Nephron progenitor cell (in vitro differentiated cells): ENCODE data around the gene FAM3B.

Experiments used
- DNase-seq: peaks from one replicate; pipeline ENCODE4 v3.0.0; 2021
- H3K27ac Mint-ChIP-seq: 2 replicates; pipeline ENCODE4 v1.8.0; 2021; ENCODE audit warnings: mild to moderate bottlenecking, moderate library complexity, mixed read lengths
- H3K27me3 Mint-ChIP-seq: 2 replicates; pipeline ENCODE4 v1.8.0; 2021; ENCODE audit warnings: mild to moderate bottlenecking, low read depth, mixed read lengths; ENCODE audit not compliant: poor library complexity
- H3K36me3 Mint-ChIP-seq: 2 replicates; pipeline ENCODE4 v1.8.0; 2021; ENCODE audit warnings: low read depth, mixed read lengths
- H3K4me1 Mint-ChIP-seq: 2 replicates; pipeline ENCODE4 v1.8.0; 2021; ENCODE audit warnings: mixed read lengths
- H3K4me3 Mint-ChIP-seq: 2 replicates; pipeline ENCODE4 v1.8.0; 2021; ENCODE audit warnings: mild to moderate bottlenecking, moderate library complexity, mixed read lengths
- H3K9me3 Mint-ChIP-seq: 2 replicates; pipeline ENCODE4 v1.8.0; 2021; ENCODE audit warnings: mild to moderate bottlenecking, moderate library complexity, mixed read lengths
- CTCF ChIP-seq: fragments of 200-600 bp; sonication (generic); IDR thresholded peaks from 2 replicates; pipeline ENCODE4 v1.5.0; 2021; ENCODE audit warnings: antibody characterized with exemption

The FAM3B gene

GRCh38 chr21:41377715-41378114 lies 61.1 kb downstream of the FAM3B start:
- no peak overlapping the region for H3K4me3 Mint-ChIP-seq
- H3K4me1 Mint-ChIP-seq: no peaks in the 10 kb centered on the region

GRCh38 chr21:41378849-41379248 lies 62.2 kb downstream of the FAM3B start:
- H3K4me1 Mint-ChIP-seq: no peaks in the 10 kb centered on the region
- peaks cover 15% of the 10 kb centered on the region for H3K9me3 Mint-ChIP-seq
- no peak overlapping the region for H3K4me3 Mint-ChIP-seq
- peaks cover 14% of the 10 kb centered on the region for H3K27me3 Mint-ChIP-seq
- no peak for TF ChIP-seq CTCF
- H3K27ac Mint-ChIP-seq: no peak overlapping the region
- H3K36me3 Mint-ChIP-seq: no peaks in the 10 kb centered on the region
- no peak for DNase-seq

More at GRCh38 chr21:41377715-41378114, 61.1 kb downstream of the FAM3B start:
- Mint-ChIP-seq H3K27ac (peak overlapping the region; percentile 50), H3K36me3 (no peaks in the 10 kb centered on the region), H3K27me3 (peaks cover 14% of the 10 kb centered on the region), H3K9me3 (peaks cover 11% of the 10 kb centered on the region)
- DNase-seq: no peak
- TF ChIP-seq CTCF: no peak

- Mint-ChIP-seq H3K4me3 (no peak overlapping the region), H3K9me3 (peaks cover 20% of the 10 kb centered on the region)
- DNase-seq: no peak
Measured at GRCh38 chr21:41379901-41380300, 63.3 kb downstream of the FAM3B start.

GRCh38 chr21:41381731-41382130 lies 65.1 kb downstream of the FAM3B start:
- no peak for DNase-seq
- TF ChIP-seq CTCF: no peak
- H3K4me3 Mint-ChIP-seq: no peak overlapping the region
- no peaks in the 10 kb centered on the region for H3K36me3 Mint-ChIP-seq
- H3K4me1 Mint-ChIP-seq: no peaks in the 10 kb centered on the region
- H3K9me3 Mint-ChIP-seq: peaks cover 28% of the 10 kb centered on the region
- no peak overlapping the region for H3K27ac Mint-ChIP-seq
- peaks cover 10% of the 10 kb centered on the region for H3K27me3 Mint-ChIP-seq

More at GRCh38 chr21:41379901-41380300, 63.3 kb downstream of the FAM3B start:
- TF ChIP-seq CTCF: no peak
- peaks cover 14% of the 10 kb centered on the region for H3K27me3 Mint-ChIP-seq
- no peak overlapping the region for H3K27ac Mint-ChIP-seq
- no peaks in the 10 kb centered on the region for H3K4me1 Mint-ChIP-seq
- no peaks in the 10 kb centered on the region for H3K36me3 Mint-ChIP-seq

GRCh38 chr21:41387042-41387819 lies 70.6 kb downstream of the FAM3B start:
- Mint-ChIP-seq H3K4me1 (peaks cover 14% of the 10 kb centered on the region), H3K4me3 (no peak overlapping the region), H3K27ac (no peak overlapping the region), H3K36me3 (no peaks in the 10 kb centered on the region), H3K27me3 (peaks cover 6% of the 10 kb centered on the region), H3K9me3 (peaks cover 30% of the 10 kb centered on the region)
- no peak for DNase-seq
- no peak for TF ChIP-seq CTCF

- TF ChIP-seq CTCF: no peak
- no peak for DNase-seq
- Mint-ChIP-seq H3K4me1 (peaks cover 14% of the 10 kb centered on the region), H3K27me3 (peaks cover 6% of the 10 kb centered on the region), H3K9me3 (peaks cover 27% of the 10 kb centered on the region), H3K27ac (no peak overlapping the region), H3K4me3 (no peak overlapping the region), H3K36me3 (no peaks in the 10 kb centered on the region)
Measured at GRCh38 chr21:41387824-41388223, 71.2 kb downstream of the FAM3B start.
